Esophagus muscularis mucosa (tissue), 3 donors: ENCODE measurements around the gene WDR17.

Experiments
- EP300 ChIP-seq: sonication (generic); formaldehyde crosslinking; IDR thresholded peaks from one replicate; pipeline ENCODE4 v1.6.1; 2017; ENCODE audit warnings: antibody characterized with exemption
- TF ChIP-seq, protein P1 (sequence below), 3 experiments: fragments of 200-600 bp in 2 of 3; fragments of 450-650 bp in 1 of 3; sonication (generic) in 2 of 3; IDR thresholded peaks; one replicate each; pipeline ENCODE4 v1.5.1; 2017 to 2019; ENCODE audit warnings: antibody characterized with exemption in 3 of 3, mild to moderate bottlenecking in 2 of 3, moderate library complexity in 1 of 3

DNA sequence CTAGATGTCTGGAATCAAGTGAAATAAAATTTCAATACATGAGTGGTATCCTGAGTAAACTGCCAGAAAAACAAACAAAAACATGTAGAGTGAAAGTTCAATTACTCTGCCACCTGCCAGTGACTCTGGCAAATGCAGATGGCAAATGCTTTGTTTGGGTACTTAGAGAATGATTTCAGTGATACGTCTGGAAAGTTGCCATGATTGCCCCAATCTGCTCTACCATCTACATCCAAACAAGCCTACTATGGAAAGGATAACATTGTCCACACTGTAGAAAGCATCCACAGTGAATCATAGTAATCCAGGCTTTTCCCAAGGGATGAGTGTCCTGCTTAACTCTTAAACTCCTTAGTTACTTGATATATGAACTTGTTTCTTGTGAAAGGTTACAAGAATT is 126.3 kb downstream of the WDR17 start:
- TF ChIP-seq EP300, result no peak
- TF ChIP-seq, protein P1, sequence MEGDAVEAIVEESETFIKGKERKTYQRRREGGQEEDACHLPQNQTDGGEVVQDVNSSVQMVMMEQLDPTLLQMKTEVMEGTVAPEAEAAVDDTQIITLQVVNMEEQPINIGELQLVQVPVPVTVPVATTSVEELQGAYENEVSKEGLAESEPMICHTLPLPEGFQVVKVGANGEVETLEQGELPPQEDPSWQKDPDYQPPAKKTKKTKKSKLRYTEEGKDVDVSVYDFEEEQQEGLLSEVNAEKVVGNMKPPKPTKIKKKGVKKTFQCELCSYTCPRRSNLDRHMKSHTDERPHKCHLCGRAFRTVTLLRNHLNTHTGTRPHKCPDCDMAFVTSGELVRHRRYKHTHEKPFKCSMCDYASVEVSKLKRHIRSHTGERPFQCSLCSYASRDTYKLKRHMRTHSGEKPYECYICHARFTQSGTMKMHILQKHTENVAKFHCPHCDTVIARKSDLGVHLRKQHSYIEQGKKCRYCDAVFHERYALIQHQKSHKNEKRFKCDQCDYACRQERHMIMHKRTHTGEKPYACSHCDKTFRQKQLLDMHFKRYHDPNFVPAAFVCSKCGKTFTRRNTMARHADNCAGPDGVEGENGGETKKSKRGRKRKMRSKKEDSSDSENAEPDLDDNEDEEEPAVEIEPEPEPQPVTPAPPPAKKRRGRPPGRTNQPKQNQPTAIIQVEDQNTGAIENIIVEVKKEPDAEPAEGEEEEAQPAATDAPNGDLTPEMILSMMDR (IDR thresholded peaks at IDR 0.05), result no peak
